Measurements from ENCODE around the gene SP5.

DNA sequence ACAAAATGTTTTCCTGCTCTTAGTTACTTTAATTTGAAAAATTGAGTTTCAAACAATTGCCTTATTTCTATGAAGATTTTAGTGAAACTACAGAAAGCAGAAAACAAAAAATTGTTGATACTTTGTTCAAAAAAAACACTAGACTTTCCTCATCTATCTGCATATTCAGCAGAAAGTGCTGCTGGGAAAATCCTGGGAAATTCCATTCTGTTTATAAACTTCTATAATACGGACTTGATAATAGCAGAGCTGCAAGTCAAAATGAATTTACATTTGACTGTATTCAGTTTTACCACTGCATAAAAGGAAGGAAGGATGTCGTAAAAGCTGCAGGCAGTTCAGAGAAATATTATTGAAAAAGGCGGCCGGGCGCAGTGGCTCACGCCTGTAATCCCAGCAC, 30.2 kb downstream of the SP5 start:
- TF ChIP-seq, protein P1, sequence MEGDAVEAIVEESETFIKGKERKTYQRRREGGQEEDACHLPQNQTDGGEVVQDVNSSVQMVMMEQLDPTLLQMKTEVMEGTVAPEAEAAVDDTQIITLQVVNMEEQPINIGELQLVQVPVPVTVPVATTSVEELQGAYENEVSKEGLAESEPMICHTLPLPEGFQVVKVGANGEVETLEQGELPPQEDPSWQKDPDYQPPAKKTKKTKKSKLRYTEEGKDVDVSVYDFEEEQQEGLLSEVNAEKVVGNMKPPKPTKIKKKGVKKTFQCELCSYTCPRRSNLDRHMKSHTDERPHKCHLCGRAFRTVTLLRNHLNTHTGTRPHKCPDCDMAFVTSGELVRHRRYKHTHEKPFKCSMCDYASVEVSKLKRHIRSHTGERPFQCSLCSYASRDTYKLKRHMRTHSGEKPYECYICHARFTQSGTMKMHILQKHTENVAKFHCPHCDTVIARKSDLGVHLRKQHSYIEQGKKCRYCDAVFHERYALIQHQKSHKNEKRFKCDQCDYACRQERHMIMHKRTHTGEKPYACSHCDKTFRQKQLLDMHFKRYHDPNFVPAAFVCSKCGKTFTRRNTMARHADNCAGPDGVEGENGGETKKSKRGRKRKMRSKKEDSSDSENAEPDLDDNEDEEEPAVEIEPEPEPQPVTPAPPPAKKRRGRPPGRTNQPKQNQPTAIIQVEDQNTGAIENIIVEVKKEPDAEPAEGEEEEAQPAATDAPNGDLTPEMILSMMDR (IDR thresholded peaks at IDR 0.05 in 4 of 5, conservative IDR thresholded peaks at IDR 0.05 in 1 of 5) = no peak
- TF ChIP-seq POLR2A (IDR thresholded peaks at IDR 0.05) = no peak

Data from gastrocnemius medialis (tissue), 4 donors.